GM19193 (cell line): ENCODE measurements around the gene TRAF4.

Source experiments
- POLR2A ChIP-seq: IDR thresholded peaks from 4 replicates; pipeline ENCODE4 v1.6.1; 2011; ENCODE audit not compliant: insufficient read depth, insufficient read length; ENCODE audit errors: extremely low read depth

TRAF4 gene

GRCh38 chr17:28774206-28774605 is 30.4 kb downstream of the TRAF4 start:
- TF ChIP-seq POLR2A = no peak

GRCh38 chr17:28777178-28777577 is 33.4 kb downstream of the TRAF4 start:
- no peak for TF ChIP-seq POLR2A

- TF ChIP-seq POLR2A = no peak
Observed at GRCh38 chr17:28783161-28783560, 39.4 kb downstream of the TRAF4 start.

GRCh38 chr17:28788100-28788499 is 44.3 kb downstream of the TRAF4 start:
- no peak for TF ChIP-seq POLR2A

GRCh38 chr17:28792877-28793661 is 49.3 kb downstream of the TRAF4 start:
- no peak for TF ChIP-seq POLR2A

GRCh38 chr17:28796062-28796461 is 52.3 kb downstream of the TRAF4 start:
- no peak for TF ChIP-seq POLR2A
